HepG2 (cell line): ENCODE results near the gene VPS11. TPM values are rescaled to one million over a fixed set of nuclear protein-coding genes. Genes with fewer than 3 reads are reported as not detected.

Experiments
- ATM ChIP-seq: fragments of 450-650 bp; IDR thresholded peaks from 2 replicates; pipeline ENCODE4 v1.7.1; 2017; ENCODE audit warnings: mild to moderate bottlenecking, borderline replicate concordance
- ETV6 ChIP-seq: sonication (generic); formaldehyde crosslinking; conservative IDR thresholded peaks from 2 replicates; pipeline ENCODE4 v1.4.0; 2020; ENCODE audit warnings: missing genetic modification reagents
- GLI4 ChIP-seq: sonication (generic); formaldehyde crosslinking; IDR thresholded peaks from 2 replicates; pipeline ENCODE4 v1.5.1; 2020; ENCODE audit warnings: missing genetic modification reagents, mild to moderate bottlenecking, moderate library complexity, borderline replicate concordance
- NCOR1 ChIP-seq: fragments of 200-600 bp; sonication (generic); IDR thresholded peaks from 2 replicates; pipeline ENCODE4 v1.7.0; 2017; ENCODE audit warnings: antibody characterized with exemption, low read length, borderline replicate concordance
- UBTF ChIP-seq: sonication (generic); formaldehyde crosslinking; IDR thresholded peaks from 2 replicates; pipeline ENCODE4 v1.4.0; 2020; ENCODE audit warnings: mild to moderate bottlenecking, missing genetic modification reagents
- ZNF124 ChIP-seq: sonication (generic); formaldehyde crosslinking; IDR thresholded peaks from 2 replicates; pipeline ENCODE4 v1.4.0; 2020; ENCODE audit warnings: missing genetic modification reagents
- ZNF354B ChIP-seq: sonication (generic); formaldehyde crosslinking; IDR thresholded peaks from 2 replicates; pipeline ENCODE4 v1.8.0; 2022; ENCODE audit warnings: mild to moderate bottlenecking, missing genetic modification reagents
- ZNF556 ChIP-seq: sonication (generic); formaldehyde crosslinking; IDR thresholded peaks from 2 replicates; pipeline ENCODE4 v1.4.0; 2020; ENCODE audit warnings: mild to moderate bottlenecking, missing genetic modification reagents, borderline replicate concordance
- ZNF605 ChIP-seq: sonication (generic); formaldehyde crosslinking; IDR thresholded peaks from 2 replicates; pipeline ENCODE4 v1.8.0; 2022; ENCODE audit warnings: mild to moderate bottlenecking, missing genetic modification reagents
- ZNF616 ChIP-seq: sonication (generic); formaldehyde crosslinking; IDR thresholded peaks from 2 replicates; pipeline ENCODE4 v1.5.0; 2020; ENCODE audit warnings: low read depth, mild to moderate bottlenecking, missing genetic modification reagents
- polyA plus RNA-seq, 8 experiments: library from polyadenylated mRNA; depleted of rRNA in 3 of 8; stranded (reverse) in 7 of 8; unstranded in 1 of 8; fragments of >200 nt; fragmentation: Illumina TruSeq in 4 of 8; extraction: Trizol in 4 of 8; gene quantifications; 2 replicates each; pipeline versions ENCODE4 v1.2.1 to v1.2.3, GENCODE V29; 2011 to 2016; ENCODE audit warnings: low read depth in 4 of 8, missing spikeins in 1 of 8, mixed read lengths in 1 of 8; ENCODE audit not compliant: insufficient read depth in 1 of 8
- total RNA-seq, 5 experiments: library from RNA; depleted of rRNA; stranded (reverse); fragments of >200 nt; fragmentation: Illumina TruSeq; extraction: Trizol; gene quantifications; 2 replicates each; pipeline ENCODE4 v1.2.3, GENCODE V29; 2016; ENCODE audit warnings: low read depth in 1 of 5
- TF ChIP-seq, protein P1 (sequence below): sonication (generic); formaldehyde crosslinking; IDR thresholded peaks from 2 replicates; pipeline ENCODE4 v1.4.0; 2020; ENCODE audit warnings: missing genetic modification reagents, borderline replicate concordance
- TF ChIP-seq, protein P2 (sequence below): sonication (generic); formaldehyde crosslinking; IDR thresholded peaks from 2 replicates; pipeline ENCODE4 v1.9.0; 2022; ENCODE audit warnings: low read depth, missing genetic modification reagents
- TF ChIP-seq, protein P3 (sequence below): sonication (generic); formaldehyde crosslinking; IDR thresholded peaks from 2 replicates; pipeline ENCODE4 v1.9.0; 2021; ENCODE audit warnings: mild to moderate bottlenecking, missing genetic modification reagents

VPS11 gene
- total and polyA plus RNA-seq, 2 of the 13 experiments (the other 11 are each of a cell fraction or from before 2014, with no cell fraction given) = 13.7 to 21.6 TPM

DNA sequence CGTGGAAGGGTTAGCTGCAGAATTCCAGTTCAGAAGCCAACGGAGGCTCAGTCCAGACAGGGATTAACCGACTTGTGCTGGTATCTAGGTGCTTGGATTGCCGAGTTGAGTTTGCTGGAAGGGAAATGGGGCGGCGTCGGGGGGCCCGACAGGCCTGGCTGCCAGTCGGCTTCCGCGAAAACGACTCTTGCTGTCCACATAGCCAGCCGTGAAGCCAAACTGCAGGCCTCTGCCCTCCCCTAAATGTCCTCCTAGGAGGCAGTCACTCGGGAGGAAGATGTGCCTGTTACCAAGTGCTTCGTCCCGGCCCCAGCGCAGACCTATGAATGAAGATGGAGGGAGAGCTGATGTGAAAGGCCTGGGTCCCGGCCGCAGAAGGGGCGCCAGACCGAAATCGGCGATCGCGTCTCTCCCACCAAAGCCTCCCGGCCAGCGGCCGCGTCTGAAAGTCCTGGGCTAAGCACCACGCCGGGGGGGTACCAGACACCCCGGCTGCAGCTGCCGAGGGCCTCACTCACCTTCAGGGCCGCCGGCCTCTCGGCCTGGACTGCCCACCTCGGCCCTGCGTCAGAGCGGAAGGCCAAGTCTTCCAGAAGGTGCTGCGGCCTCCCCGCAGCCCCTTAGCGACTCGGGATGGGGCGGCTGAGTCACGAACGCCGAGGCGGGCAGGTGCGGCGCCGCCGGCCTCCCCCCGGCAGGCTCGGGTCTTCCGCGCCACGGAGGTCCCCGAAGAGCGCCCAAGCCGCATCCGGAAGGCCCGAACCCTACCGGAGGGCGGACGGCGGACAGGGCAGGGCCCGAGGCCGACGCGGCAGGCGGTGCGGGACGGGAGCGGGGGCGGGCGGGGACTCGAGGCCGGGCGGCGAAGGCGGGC is 26.6 kb downstream of the VPS11 start (continued):
- TF ChIP-seq, protein P1, sequence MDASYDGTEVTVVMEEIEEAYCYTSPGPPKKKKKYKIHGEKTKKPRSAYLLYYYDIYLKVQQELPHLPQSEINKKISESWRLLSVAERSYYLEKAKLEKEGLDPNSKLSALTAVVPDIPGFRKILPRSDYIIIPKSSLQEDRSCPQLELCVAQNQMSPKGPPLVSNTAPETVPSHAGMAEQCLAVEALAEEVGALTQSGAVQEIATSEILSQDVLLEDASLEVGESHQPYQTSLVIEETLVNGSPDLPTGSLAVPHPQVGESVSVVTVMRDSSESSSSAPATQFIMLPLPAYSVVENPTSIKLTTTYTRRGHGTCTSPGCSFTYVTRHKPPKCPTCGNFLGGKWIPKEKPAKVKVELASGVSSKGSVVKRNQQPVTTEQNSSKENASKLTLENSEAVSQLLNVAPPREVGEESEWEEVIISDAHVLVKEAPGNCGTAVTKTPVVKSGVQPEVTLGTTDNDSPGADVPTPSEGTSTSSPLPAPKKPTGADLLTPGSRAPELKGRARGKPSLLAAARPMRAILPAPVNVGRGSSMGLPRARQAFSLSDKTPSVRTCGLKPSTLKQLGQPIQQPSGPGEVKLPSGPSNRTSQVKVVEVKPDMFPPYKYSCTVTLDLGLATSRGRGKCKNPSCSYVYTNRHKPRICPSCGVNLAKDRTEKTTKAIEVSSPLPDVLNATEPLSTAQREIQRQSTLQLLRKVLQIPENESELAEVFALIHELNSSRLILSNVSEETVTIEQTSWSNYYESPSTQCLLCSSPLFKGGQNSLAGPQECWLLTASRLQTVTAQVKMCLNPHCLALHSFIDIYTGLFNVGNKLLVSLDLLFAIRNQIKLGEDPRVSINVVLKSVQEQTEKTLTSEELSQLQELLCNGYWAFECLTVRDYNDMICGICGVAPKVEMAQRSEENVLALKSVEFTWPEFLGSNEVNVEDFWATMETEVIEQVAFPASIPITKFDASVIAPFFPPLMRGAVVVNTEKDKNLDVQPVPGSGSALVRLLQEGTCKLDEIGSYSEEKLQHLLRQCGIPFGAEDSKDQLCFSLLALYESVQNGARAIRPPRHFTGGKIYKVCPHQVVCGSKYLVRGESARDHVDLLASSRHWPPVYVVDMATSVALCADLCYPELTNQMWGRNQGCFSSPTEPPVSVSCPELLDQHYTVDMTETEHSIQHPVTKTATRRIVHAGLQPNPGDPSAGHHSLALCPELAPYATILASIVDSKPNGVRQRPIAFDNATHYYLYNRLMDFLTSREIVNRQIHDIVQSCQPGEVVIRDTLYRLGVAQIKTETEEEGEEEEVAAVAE (CRISPR knock-in tag) = no peak
- TF ChIP-seq UBTF (CRISPR knock-in tag) = no peak
- no peak for TF ChIP-seq ZNF124 (CRISPR knock-in tag)
- no peak for TF ChIP-seq ETV6
- no peak for TF ChIP-seq GLI4 (CRISPR knock-in tag)
- TF ChIP-seq ZNF354B = no peak
- no peak for TF ChIP-seq ZNF556 (CRISPR knock-in tag)
- no peak for TF ChIP-seq ZNF605 (CRISPR knock-in tag)
- TF ChIP-seq, protein P2, sequence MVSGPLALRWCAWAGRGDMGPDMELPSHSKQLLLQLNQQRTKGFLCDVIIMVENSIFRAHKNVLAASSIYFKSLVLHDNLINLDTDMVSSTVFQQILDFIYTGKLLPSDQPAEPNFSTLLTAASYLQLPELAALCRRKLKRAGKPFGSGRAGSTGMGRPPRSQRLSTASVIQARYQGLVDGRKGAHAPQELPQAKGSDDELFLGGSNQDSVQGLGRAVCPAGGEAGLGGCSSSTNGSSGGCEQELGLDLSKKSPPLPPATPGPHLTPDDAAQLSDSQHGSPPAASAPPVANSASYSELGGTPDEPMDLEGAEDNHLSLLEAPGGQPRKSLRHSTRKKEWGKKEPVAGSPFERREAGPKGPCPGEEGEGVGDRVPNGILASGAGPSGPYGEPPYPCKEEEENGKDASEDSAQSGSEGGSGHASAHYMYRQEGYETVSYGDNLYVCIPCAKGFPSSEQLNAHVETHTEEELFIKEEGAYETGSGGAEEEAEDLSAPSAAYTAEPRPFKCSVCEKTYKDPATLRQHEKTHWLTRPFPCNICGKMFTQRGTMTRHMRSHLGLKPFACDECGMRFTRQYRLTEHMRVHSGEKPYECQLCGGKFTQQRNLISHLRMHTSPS (CRISPR knock-in tag) = no peak
- no peak for TF ChIP-seq ATM
- peak; percentile 17; the same call in 1 of the 2 replicates for TF ChIP-seq ZNF616 (CRISPR knock-in tag)
- TF ChIP-seq NCOR1 = no peak
- TF ChIP-seq, protein P3, sequence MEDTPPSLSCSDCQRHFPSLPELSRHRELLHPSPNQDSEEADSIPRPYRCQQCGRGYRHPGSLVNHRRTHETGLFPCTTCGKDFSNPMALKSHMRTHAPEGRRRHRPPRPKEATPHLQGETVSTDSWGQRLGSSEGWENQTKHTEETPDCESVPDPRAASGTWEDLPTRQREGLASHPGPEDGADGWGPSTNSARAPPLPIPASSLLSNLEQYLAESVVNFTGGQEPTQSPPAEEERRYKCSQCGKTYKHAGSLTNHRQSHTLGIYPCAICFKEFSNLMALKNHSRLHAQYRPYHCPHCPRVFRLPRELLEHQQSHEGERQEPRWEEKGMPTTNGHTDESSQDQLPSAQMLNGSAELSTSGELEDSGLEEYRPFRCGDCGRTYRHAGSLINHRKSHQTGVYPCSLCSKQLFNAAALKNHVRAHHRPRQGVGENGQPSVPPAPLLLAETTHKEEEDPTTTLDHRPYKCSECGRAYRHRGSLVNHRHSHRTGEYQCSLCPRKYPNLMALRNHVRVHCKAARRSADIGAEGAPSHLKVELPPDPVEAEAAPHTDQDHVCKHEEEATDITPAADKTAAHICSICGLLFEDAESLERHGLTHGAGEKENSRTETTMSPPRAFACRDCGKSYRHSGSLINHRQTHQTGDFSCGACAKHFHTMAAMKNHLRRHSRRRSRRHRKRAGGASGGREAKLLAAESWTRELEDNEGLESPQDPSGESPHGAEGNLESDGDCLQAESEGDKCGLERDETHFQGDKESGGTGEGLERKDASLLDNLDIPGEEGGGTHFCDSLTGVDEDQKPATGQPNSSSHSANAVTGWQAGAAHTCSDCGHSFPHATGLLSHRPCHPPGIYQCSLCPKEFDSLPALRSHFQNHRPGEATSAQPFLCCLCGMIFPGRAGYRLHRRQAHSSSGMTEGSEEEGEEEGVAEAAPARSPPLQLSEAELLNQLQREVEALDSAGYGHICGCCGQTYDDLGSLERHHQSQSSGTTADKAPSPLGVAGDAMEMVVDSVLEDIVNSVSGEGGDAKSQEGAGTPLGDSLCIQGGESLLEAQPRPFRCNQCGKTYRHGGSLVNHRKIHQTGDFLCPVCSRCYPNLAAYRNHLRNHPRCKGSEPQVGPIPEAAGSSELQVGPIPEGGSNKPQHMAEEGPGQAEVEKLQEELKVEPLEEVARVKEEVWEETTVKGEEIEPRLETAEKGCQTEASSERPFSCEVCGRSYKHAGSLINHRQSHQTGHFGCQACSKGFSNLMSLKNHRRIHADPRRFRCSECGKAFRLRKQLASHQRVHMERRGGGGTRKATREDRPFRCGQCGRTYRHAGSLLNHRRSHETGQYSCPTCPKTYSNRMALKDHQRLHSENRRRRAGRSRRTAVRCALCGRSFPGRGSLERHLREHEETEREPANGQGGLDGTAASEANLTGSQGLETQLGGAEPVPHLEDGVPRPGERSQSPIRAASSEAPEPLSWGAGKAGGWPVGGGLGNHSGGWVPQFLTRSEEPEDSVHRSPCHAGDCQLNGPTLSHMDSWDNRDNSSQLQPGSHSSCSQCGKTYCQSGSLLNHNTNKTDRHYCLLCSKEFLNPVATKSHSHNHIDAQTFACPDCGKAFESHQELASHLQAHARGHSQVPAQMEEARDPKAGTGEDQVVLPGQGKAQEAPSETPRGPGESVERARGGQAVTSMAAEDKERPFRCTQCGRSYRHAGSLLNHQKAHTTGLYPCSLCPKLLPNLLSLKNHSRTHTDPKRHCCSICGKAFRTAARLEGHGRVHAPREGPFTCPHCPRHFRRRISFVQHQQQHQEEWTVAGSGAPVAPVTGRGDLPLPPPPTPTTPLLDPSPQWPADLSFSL (CRISPR knock-in tag) = no peak
